Naive B cell (primary cell): ENCODE results near the gene LMTK2. TPM values are rescaled to one million over a fixed set of nuclear protein-coding genes. Genes with fewer than 3 reads are reported as not detected.
"Not testable (repeated sequence)": the region's sequence is repeated elsewhere in the genome, so short reads cannot be mapped to it uniquely, and the experiment has no call there.

Experiments
- ATAC-seq, 2 donors: fragments of 150-1000 bp; cut with Tn5 transposase; 2 replicates each; pipeline ENCODE4 v1.10.0; 2021; ENCODE audit warnings: low read depth in 2 of 2, mild to moderate bottlenecking in 2 of 2, moderate library complexity in 2 of 2
- DNase-seq: peaks from one replicate; pipeline ENCODE4 v3.0.0; 2022
- H3K27ac Mint-ChIP-seq, 6 donors: one replicate each; pipeline ENCODE4 v1.8.0; 2020 to 2022; ENCODE audit warnings: mild to moderate bottlenecking in 6 of 6, mixed read lengths in 6 of 6, moderate library complexity in 5 of 6, inconsistent platforms in 2 of 6
- H3K27me3 Mint-ChIP-seq, 3 donors: one replicate each; pipeline ENCODE4 v1.8.0; 2021 to 2022; ENCODE audit warnings: mixed read lengths in 3 of 3, mild to moderate bottlenecking in 1 of 3
- H3K36me3 Mint-ChIP-seq, 2 donors: one replicate each; pipeline ENCODE4 v1.8.0; 2020 to 2022; ENCODE audit warnings: mixed read lengths in 2 of 2, inconsistent platforms in 1 of 2, mild to moderate bottlenecking in 1 of 2
- H3K4me1 Mint-ChIP-seq, 3 donors: one replicate each; pipeline ENCODE4 v1.8.0; 2020 to 2022; ENCODE audit warnings: mixed read lengths in 3 of 3, inconsistent platforms in 1 of 3, mild to moderate bottlenecking in 1 of 3, moderate library complexity in 1 of 3
- H3K4me3 Mint-ChIP-seq, 8 donors: one replicate each; pipeline ENCODE4 v1.8.0; 2020 to 2022; ENCODE audit warnings: mild to moderate bottlenecking in 8 of 8, mixed read lengths in 8 of 8, moderate library complexity in 8 of 8, inconsistent platforms in 2 of 8
- H3K9me3 Mint-ChIP-seq, 7 donors: one replicate each; pipeline ENCODE4 v1.8.0; 2020 to 2022; ENCODE audit warnings: mixed read lengths in 7 of 7, mild to moderate bottlenecking in 5 of 7, inconsistent platforms in 2 of 7, moderate library complexity in 1 of 7
- polyA plus RNA-seq, 6 donors: library from polyadenylated mRNA; unstranded; fragments of 300-500 nt; fragmentation: Illumina TruSeq; gene quantifications; one replicate each; pipeline ENCODE4 v1.2.3, GENCODE V29; 2021; ENCODE audit warnings: low read depth in 6 of 6

Gene LMTK2
- polyA plus RNA-seq, 6 donors from 2014 or later = 1.4 to 3.5 (median 2.0) TPM

DNA sequence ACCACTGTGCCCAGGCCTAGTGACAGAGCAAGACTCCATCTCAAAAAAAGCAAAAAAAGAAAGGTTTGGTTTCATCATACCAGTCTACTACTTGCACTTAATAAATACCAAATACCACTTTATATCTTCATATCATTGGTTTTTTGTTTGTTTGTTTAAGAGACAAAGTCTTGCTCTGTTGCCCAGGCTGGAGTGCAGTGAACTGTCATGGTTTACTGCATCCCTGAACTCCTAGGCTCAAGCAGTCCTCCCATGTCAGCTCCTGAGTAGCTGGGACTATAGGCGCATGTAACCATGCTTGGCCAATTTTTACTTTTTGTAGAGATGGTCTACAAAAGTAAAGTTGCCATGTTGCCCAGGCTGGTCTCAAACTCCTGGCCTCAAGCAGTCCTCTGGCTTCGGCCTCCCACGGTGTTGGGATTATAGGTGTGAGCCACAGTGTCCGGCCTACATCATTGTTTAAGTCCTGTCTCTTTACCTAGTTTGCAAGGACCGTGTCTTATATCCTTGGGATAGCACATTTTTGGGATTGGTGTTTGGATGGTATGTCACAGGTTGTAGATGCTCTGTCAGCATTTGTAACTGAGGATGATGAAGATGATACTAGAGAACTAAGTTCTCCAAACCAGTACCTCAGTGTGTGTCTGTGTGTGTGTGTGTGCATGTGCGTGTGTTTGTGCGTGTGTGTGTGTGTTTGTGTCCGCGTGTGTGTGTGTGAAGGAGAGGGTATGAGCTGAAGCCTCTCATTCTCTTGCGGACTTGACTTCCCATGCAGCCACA lies 9.3 kb downstream of the LMTK2 start:
- Mint-ChIP-seq H3K9me3 (peaks cover 2 to 16% (median 4%) of the 10 kb centered on the region in 7 donors), H3K36me3 (peaks cover 17 to 32% of the 10 kb centered on the region in 2 donors), H3K27ac (peak overlapping the region in 1 of 6 donors; percentile 69), H3K4me1 (peaks cover 9 to 26% (median 19%) of the 10 kb centered on the region in 3 donors), H3K27me3 (peaks cover 8 to 58% (median 38%) of the 10 kb centered on the region in 3 donors), H3K4me3 (no peak overlapping the region)
- DNase-seq = no peak
- ATAC-seq = no peak

DNA sequence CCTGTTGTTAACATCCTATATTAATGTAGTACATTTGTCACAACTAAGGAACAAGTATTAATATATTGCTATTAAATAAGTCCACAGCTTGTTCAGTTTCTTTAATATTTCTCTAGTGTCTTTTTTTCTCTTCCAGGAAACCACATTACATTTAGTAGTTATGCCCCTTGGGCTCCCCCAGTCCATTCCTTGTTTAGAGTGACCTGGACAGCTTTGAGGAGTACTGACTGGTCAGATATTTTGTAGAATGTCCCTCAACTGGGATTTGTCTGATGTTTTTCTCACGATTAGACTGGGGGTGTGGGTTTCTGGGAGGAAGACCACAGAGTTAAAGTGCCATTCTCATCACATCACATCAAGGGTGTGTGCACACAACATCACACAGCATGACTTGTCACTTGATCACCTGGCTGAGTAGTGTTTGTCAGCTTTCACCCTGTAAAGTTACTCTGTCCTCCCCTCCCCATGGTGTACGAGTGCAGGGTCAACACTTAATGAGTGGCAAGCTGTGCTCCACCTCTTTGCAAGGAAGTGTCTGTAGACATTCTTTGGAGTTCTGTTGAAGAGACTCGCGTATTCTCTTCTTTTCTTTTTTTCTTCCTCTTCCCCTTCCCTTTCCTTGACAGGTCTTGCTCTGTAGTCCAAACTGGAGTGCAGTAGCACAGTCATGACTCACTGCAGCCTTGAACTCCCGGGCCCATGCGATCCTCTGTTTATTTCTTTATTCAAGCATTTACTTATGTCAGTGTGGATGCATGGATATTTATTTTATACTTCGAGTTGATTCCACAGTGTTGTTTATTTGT lies 10.2 kb downstream of the LMTK2 start:
- no peak overlapping the region for H3K4me3 Mint-ChIP-seq
- peaks cover 2 to 16% (median 4%) of the 10 kb centered on the region in 7 donors for H3K9me3 Mint-ChIP-seq
- ATAC-seq = no peak
- H3K36me3 Mint-ChIP-seq = peaks cover 17 to 32% of the 10 kb centered on the region in 2 donors
- H3K27ac Mint-ChIP-seq = no peak overlapping the region
- H3K27me3 Mint-ChIP-seq = peaks cover 8 to 54% (median 41%) of the 10 kb centered on the region in 3 donors
- H3K4me1 Mint-ChIP-seq = peaks cover 9 to 26% (median 13%) of the 10 kb centered on the region in 3 donors
- DNase-seq = no peak

DNA sequence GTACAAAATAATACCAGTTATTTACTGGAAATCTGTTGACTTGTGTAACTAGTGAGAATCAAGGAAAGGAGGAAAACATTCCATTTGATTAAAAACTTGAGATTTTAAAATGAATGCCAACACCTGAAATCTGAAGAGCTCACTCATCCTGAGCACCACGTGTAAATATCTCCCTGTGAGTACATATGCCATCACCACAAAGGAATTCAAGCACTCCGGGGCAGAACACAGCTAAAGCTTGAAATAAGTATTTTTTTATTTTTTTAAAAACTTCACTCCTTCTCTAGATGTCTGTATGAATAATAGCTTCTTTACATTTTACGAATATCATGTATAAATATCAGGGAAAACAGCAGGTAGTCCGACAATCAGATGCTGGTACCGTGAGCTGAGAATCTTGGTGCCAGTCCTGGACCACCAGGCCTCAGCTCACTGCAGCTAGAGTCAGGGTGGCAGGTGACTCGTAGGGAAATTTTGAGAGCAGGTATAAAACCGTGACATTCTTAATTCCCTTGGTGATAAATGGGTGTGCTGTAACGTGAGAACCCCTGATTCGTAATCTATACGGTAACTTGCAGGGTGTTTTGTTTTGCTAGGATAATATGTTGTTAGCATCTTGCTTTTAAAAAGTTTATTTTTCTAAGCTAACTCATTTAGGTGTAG lies 12.7 kb downstream of the LMTK2 start:
- H3K9me3 Mint-ChIP-seq = peaks cover 0 to 4% (median 0%) of the 10 kb centered on the region in 7 donors
- no peak overlapping the region for H3K4me3 Mint-ChIP-seq
- no peak overlapping the region for H3K27ac Mint-ChIP-seq
- peaks cover 32 to 61% (median 49%) of the 10 kb centered on the region in 3 donors for H3K27me3 Mint-ChIP-seq
- peaks cover 5 to 26% of the 10 kb centered on the region in 2 donors for H3K36me3 Mint-ChIP-seq
- ATAC-seq = no peak
- H3K4me1 Mint-ChIP-seq = peaks cover 7 to 32% (median 28%) of the 10 kb centered on the region in 3 donors
- no peak for DNase-seq

DNA sequence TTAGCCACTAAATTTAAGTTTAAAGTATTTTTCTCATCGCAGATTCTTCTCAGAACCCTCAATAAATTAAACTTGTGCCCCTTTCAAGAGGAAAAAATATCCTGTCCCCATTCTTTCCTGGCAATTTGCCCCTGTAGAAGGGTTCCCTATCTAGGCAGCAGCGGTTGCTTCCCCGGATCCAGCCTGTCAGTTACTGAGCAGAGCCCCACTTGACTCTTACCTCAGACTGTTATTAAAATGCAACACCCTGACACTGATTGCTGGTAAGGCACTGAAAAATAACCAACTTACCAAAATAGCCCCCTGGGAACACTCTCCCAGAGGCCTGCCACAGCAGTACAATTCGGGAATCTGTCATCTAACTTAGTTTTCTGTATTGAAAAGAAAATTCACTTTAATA lies 13.9 kb downstream of the LMTK2 start:
- DNase-seq = no peak
- H3K27ac Mint-ChIP-seq = no peak overlapping the region
- peaks cover 8 to 31% (median 23%) of the 10 kb centered on the region in 3 donors for H3K4me1 Mint-ChIP-seq
- peaks cover 9 to 15% of the 10 kb centered on the region in 2 donors for H3K36me3 Mint-ChIP-seq
- H3K4me3 Mint-ChIP-seq = no peak overlapping the region
- peaks cover 0 to 2% (median 0%) of the 10 kb centered on the region in 7 donors for H3K9me3 Mint-ChIP-seq
- H3K27me3 Mint-ChIP-seq = peaks cover 40 to 63% (median 48%) of the 10 kb centered on the region in 3 donors
- no peak for ATAC-seq

DNA sequence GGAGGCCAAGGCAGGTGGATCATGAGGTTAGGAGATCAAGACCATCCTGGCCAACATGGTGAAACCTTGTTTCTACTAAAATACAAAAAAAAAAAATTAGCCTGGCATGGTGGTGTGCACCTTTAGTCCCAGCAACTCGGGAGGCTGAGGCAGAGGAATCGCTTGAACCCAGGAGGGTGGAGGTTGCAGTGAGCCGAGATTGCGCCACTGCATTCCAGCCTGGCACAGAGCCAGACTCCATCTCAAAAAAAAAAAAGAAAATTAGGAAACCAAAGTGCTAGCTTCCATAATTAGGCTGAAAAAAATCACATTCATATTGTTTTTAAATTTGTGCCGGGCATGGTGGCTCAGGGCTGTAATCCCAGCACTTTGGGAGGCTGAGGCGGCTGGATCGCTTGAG lies 14.7 kb downstream of the LMTK2 start:
- ATAC-seq, H3K9me3 Mint-ChIP-seq, H3K4me3 Mint-ChIP-seq, DNase-seq, H3K27ac Mint-ChIP-seq: not testable (repeated sequence)
- peaks cover 8 to 35% (median 23%) of the 10 kb centered on the region in 3 donors for H3K4me1 Mint-ChIP-seq
- peaks cover 48 to 71% (median 56%) of the 10 kb centered on the region in 3 donors for H3K27me3 Mint-ChIP-seq
- peaks cover 12 to 15% of the 10 kb centered on the region in 2 donors for H3K36me3 Mint-ChIP-seq

DNA sequence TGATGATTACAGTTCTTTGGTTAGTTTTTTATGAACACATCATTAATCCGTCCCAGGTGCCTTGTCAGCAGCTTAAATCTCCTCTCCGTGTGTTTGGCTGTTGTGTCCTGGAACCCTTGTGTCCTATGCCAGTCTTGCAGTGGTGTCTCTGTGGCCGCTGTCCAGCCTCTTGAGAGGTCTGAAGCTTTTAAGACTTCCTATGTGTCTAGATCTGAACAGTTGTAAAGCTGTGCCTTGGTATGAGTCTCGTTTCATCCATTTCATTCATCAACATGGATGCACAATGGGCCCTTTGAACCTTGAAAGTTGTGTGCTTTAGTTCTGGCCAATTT lies 16.7 kb downstream of the LMTK2 start:
- H3K27ac Mint-ChIP-seq = peak overlapping the region in 1 of 6 donors; percentile 45
- H3K4me1 Mint-ChIP-seq = peaks cover 5 to 32% (median 19%) of the 10 kb centered on the region in 3 donors
- peaks cover 59 to 68% (median 65%) of the 10 kb centered on the region in 3 donors for H3K27me3 Mint-ChIP-seq
- peaks cover 0 to 2% (median 0%) of the 10 kb centered on the region in 7 donors for H3K9me3 Mint-ChIP-seq
- DNase-seq (no peak), ATAC-seq (no peak)
- H3K4me3 Mint-ChIP-seq = no peak overlapping the region
- H3K36me3 Mint-ChIP-seq = peaks cover 12 to 16% of the 10 kb centered on the region in 2 donors

DNA sequence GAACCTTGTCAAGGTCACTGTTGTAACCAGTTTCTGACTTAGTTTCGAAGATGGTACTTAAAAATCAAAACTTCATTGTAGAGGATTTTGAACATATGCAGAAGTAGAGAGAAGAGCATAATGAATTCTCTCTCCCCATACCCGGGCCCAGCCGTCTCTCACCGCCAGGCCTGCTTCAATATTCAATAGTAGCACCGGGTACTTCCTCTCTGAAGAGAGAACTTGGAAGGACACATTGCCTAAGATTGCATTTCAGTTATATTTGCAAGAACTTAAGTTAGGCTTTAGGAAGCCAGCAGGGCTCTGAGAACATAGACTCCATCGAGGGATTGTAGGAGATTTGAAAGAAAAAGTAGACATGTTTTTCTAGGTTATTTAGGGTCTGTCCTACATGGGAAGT lies 19.1 kb downstream of the LMTK2 start:
- no peak overlapping the region for H3K27ac Mint-ChIP-seq
- H3K9me3 Mint-ChIP-seq = peaks cover 0 to 2% (median 0%) of the 10 kb centered on the region in 7 donors
- ATAC-seq (no peak), DNase-seq (no peak)
- peaks cover 14 to 46% (median 27%) of the 10 kb centered on the region in 3 donors for H3K4me1 Mint-ChIP-seq
- H3K4me3 Mint-ChIP-seq = no peak overlapping the region
- peaks cover 12 to 24% of the 10 kb centered on the region in 2 donors for H3K36me3 Mint-ChIP-seq
- peaks cover 68 to 84% (median 81%) of the 10 kb centered on the region in 3 donors for H3K27me3 Mint-ChIP-seq

DNA sequence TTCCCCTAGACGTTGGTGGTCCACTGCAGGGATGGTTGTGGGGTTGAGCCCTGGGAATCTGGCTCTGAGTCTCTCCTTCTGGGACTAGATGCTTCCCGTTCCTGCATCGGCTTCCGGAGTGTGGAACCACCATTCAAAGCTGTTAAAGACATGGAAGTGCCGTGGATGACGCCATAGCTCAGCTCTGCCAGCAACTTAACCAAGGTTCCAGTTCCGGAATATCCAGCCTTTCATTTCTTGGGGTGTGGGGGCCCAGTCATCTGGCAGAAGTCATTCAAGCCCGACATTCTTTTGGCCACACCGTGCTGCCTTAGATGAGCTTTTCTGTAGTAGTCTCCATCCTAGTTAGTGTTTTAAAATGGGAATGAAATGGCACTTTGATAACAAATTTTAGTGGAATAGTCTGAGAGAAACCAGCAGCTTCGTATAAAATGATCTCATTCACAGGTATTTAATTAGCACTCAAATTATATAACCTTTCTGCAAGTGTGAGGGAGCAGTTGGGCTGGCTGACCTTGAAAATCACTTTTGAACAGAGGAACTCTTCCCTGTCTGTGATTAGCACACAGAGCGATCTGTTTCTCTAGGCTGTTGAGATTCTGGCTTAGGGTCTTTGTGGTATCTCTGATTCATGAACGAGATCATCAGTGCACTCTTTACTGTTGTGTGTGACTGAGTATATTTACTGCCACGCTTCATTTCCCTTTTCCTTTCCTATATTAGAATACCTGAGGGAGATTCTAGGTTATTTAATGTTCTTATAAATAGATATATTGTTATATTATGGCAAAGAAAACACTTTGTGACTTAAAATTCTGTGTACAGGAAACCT lies 19.9 kb downstream of the LMTK2 start:
- H3K4me1 Mint-ChIP-seq = peaks cover 21 to 53% (median 33%) of the 10 kb centered on the region in 3 donors
- H3K27ac Mint-ChIP-seq = no peak overlapping the region
- no peak overlapping the region for H3K4me3 Mint-ChIP-seq
- ATAC-seq = no peak
- peaks cover 72 to 89% (median 87%) of the 10 kb centered on the region in 3 donors for H3K27me3 Mint-ChIP-seq
- peaks cover 0 to 2% (median 0%) of the 10 kb centered on the region in 7 donors for H3K9me3 Mint-ChIP-seq
- peaks cover 12 to 24% of the 10 kb centered on the region in 2 donors for H3K36me3 Mint-ChIP-seq
- DNase-seq = no peak

DNA sequence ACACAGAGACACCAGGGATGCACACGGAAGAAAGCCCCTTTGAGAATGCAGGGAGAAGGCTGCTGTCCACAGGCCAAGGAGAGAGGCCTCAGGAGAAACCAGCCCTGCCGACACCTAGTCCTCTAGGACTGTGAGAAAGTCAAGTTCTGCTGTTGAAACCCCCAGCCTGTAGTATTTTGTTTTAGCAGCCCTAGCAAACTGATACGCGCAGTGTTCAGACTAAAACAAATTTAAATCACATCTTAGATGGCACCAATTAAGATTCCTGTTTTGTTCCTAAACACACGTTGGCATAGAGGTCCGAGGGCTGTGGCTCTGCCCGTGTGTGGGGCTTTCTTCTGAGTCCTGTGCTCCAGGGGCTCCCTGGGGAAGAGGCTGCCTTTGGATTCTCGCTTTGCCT lies 21.7 kb downstream of the LMTK2 start:
- peaks cover 68 to 79% (median 78%) of the 10 kb centered on the region in 3 donors for H3K27me3 Mint-ChIP-seq
- H3K4me1 Mint-ChIP-seq = peaks cover 32 to 67% (median 39%) of the 10 kb centered on the region in 3 donors

DNA sequence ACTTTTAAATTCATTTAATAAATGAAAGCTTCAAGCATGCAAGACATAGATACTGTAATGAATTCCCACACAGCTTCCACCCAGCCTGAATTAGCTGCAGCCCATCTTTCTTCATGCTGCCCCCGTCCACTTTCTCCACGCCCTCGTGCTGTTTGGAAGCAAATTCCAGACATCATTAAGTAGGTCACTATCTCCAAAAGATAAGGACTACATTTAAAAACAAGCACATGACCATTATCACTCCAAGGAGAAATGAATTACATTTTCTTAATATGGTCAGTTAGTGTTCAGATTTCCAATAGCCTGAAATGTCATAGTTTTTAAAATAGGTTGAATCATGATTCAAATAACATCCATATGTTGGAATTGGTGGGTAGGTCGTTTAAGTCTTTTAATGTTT lies 24.3 kb downstream of the LMTK2 start:
- ATAC-seq = no peak
- H3K27ac Mint-ChIP-seq = no peak overlapping the region
- no peak for DNase-seq
- peaks cover 46 to 71% (median 59%) of the 10 kb centered on the region in 3 donors for H3K4me1 Mint-ChIP-seq
- H3K9me3 Mint-ChIP-seq = peaks cover 0 to 2% (median 0%) of the 10 kb centered on the region in 7 donors
- H3K36me3 Mint-ChIP-seq = peaks cover 0 to 16% of the 10 kb centered on the region in 2 donors
- peaks cover 57 to 68% (median 60%) of the 10 kb centered on the region in 3 donors for H3K27me3 Mint-ChIP-seq
- H3K4me3 Mint-ChIP-seq = peak overlapping the region in 1 of 8 donors; percentile 67

More for the DNA sequence above, 21.7 kb downstream of the LMTK2 start:
- Mint-ChIP-seq H3K36me3 (peaks cover 12 to 19% of the 10 kb centered on the region in 2 donors), H3K4me3 (no peak overlapping the region), H3K27ac (no peak overlapping the region), H3K9me3 (peaks cover 0 to 2% (median 0%) of the 10 kb centered on the region in 7 donors)
- DNase-seq (no peak), ATAC-seq (no peak)

DNA sequence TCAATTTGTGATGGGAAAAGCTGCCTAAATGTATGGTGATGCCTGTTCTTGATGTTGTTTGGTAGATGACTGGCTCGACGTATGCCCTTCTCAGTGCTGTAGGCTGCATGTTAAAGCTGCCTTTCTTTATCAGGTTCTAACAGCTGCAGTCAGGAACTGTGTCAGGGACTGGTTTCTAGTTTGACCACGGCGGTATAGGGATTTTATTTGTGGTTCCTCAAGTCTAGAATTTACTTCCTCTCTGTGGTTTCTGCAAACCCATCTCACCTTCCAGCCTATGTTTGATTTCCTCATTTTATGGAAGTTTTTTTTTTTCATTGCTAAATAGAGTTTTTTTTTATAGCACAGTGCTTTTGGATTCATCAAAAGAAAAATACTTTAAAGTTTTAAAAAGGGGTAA lies 26.5 kb downstream of the LMTK2 start:
- ATAC-seq (peak; percentile 72 to 77), DNase-seq (peak; percentile 82)
- Mint-ChIP-seq H3K27ac (peak overlapping the region in 4 of 6 donors; percentile 32 to 79 (median 62)), H3K4me1 (peaks cover 55 to 84% (median 80%) of the 10 kb centered on the region in 3 donors), H3K27me3 (peaks cover 40 to 60% (median 51%) of the 10 kb centered on the region in 3 donors), H3K36me3 (peaks cover 0 to 8% of the 10 kb centered on the region in 2 donors), H3K9me3 (no peaks in the 10 kb centered on the region), H3K4me3 (peak overlapping the region; percentile 16 to 83 (median 72))

DNA sequence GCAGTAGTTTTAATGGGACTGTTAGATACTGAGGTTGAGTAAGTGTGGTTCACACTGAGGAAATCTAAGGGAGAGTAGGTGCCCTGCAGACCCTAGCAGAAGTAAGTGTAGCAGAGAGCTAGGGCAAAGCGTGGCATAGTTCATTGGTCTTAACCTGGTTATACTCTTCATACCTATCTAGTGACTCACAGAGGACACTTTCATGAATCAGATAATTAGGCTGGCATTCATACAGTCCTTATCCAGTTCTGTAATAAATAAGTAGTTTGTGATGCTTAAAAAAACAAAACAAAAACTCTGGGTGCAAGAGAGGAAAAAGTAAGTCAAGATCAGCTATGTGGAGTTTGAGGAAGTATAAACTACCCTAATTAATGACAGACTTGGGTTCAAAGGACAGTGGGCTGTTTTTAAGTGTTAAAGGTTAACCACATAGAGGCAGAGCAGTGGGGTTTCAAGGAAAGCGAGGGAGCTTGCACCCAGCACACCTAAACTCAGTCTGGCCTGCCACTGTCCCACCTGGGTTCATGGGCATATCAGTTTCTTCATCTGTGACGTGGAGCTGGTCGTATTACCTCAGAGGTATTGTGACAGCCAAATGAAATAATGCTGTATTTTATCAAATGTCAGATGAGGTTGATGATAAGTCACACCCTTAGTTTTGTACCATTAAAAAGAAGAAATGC lies 27.1 kb downstream of the LMTK2 start:
- Mint-ChIP-seq H3K4me1 (peaks cover 55 to 86% (median 86%) of the 10 kb centered on the region in 3 donors), H3K27me3 (peaks cover 35 to 58% (median 51%) of the 10 kb centered on the region in 3 donors), H3K36me3 (peaks cover 0 to 8% of the 10 kb centered on the region in 2 donors), H3K4me3 (peak overlapping the region; percentile 16 to 83 (median 72)), H3K9me3 (no peaks in the 10 kb centered on the region), H3K27ac (peak overlapping the region in 4 of 6 donors; percentile 32 to 79 (median 58))
- ATAC-seq (peak; percentile 16 to 33), DNase-seq (no peak)
